ENCODE results near the gene ATF7IP2. TPM values are rescaled to one million over a fixed set of nuclear protein-coding genes. Genes with fewer than 3 reads are reported as not detected.

The ATF7IP2 gene
- total and polyA plus RNA-seq, 9 of the 15 experiments (the other 6 are each of a cell fraction or from before 2014, with no cell fraction given), result 131 to 515 (median 196) TPM

DNA sequence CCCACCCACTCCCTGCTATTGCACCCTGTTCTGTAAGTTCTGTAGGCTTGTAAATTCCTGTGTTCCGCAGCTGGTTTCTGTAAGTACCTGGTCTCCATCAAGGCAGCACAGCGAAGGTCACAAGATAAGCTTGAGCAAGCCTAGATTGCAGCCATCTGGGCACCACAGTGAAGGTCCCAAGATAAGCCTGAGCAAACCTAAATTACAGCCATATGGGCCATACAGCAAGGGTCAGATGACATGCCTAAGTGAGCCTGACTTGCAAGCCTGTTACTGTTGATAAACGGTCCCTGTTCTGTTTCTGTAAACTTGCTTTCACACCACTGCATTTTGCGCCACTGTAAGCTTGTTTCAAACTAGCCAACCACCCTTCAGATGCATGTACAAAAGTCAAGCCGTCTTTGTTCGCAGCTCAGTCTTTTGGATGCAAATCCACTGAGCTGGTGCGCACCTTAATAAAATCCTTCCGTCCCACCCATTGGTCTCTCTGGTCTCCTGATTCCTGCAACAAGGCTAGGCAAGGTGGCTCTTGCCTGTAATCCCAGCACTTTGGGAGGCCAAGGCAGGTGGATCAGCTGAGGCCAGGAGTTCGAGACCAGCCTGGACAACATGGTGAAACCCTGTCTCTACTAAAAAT is 42.6 kb upstream of the ATF7IP2 start (continued):
- TF ChIP-seq ZMIZ1 (IDR thresholded peaks at IDR 0.05; ENCODE audit: low read depth in 2 of 2, low read length in 2 of 2), result peak in 1 of 2 experiments; percentile 72; a peak in 2 of 4 replicates
- no peak for TF ChIP-seq FOXA3 (CRISPR knock-in tag; conservative IDR thresholded peaks at IDR 0.05 in 1 of 2, IDR thresholded peaks at IDR 0.05 in 1 of 2)
- TF ChIP-seq, protein P1, sequence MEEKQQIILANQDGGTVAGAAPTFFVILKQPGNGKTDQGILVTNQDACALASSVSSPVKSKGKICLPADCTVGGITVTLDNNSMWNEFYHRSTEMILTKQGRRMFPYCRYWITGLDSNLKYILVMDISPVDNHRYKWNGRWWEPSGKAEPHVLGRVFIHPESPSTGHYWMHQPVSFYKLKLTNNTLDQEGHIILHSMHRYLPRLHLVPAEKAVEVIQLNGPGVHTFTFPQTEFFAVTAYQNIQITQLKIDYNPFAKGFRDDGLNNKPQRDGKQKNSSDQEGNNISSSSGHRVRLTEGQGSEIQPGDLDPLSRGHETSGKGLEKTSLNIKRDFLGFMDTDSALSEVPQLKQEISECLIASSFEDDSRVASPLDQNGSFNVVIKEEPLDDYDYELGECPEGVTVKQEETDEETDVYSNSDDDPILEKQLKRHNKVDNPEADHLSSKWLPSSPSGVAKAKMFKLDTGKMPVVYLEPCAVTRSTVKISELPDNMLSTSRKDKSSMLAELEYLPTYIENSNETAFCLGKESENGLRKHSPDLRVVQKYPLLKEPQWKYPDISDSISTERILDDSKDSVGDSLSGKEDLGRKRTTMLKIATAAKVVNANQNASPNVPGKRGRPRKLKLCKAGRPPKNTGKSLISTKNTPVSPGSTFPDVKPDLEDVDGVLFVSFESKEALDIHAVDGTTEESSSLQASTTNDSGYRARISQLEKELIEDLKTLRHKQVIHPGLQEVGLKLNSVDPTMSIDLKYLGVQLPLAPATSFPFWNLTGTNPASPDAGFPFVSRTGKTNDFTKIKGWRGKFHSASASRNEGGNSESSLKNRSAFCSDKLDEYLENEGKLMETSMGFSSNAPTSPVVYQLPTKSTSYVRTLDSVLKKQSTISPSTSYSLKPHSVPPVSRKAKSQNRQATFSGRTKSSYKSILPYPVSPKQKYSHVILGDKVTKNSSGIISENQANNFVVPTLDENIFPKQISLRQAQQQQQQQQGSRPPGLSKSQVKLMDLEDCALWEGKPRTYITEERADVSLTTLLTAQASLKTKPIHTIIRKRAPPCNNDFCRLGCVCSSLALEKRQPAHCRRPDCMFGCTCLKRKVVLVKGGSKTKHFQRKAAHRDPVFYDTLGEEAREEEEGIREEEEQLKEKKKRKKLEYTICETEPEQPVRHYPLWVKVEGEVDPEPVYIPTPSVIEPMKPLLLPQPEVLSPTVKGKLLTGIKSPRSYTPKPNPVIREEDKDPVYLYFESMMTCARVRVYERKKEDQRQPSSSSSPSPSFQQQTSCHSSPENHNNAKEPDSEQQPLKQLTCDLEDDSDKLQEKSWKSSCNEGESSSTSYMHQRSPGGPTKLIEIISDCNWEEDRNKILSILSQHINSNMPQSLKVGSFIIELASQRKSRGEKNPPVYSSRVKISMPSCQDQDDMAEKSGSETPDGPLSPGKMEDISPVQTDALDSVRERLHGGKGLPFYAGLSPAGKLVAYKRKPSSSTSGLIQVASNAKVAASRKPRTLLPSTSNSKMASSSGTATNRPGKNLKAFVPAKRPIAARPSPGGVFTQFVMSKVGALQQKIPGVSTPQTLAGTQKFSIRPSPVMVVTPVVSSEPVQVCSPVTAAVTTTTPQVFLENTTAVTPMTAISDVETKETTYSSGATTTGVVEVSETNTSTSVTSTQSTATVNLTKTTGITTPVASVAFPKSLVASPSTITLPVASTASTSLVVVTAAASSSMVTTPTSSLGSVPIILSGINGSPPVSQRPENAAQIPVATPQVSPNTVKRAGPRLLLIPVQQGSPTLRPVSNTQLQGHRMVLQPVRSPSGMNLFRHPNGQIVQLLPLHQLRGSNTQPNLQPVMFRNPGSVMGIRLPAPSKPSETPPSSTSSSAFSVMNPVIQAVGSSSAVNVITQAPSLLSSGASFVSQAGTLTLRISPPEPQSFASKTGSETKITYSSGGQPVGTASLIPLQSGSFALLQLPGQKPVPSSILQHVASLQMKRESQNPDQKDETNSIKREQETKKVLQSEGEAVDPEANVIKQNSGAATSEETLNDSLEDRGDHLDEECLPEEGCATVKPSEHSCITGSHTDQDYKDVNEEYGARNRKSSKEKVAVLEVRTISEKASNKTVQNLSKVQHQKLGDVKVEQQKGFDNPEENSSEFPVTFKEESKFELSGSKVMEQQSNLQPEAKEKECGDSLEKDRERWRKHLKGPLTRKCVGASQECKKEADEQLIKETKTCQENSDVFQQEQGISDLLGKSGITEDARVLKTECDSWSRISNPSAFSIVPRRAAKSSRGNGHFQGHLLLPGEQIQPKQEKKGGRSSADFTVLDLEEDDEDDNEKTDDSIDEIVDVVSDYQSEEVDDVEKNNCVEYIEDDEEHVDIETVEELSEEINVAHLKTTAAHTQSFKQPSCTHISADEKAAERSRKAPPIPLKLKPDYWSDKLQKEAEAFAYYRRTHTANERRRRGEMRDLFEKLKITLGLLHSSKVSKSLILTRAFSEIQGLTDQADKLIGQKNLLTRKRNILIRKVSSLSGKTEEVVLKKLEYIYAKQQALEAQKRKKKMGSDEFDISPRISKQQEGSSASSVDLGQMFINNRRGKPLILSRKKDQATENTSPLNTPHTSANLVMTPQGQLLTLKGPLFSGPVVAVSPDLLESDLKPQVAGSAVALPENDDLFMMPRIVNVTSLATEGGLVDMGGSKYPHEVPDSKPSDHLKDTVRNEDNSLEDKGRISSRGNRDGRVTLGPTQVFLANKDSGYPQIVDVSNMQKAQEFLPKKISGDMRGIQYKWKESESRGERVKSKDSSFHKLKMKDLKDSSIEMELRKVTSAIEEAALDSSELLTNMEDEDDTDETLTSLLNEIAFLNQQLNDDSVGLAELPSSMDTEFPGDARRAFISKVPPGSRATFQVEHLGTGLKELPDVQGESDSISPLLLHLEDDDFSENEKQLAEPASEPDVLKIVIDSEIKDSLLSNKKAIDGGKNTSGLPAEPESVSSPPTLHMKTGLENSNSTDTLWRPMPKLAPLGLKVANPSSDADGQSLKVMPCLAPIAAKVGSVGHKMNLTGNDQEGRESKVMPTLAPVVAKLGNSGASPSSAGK (IDR thresholded peaks at IDR 0.05), result no peak
- TF ChIP-seq, protein P2, sequence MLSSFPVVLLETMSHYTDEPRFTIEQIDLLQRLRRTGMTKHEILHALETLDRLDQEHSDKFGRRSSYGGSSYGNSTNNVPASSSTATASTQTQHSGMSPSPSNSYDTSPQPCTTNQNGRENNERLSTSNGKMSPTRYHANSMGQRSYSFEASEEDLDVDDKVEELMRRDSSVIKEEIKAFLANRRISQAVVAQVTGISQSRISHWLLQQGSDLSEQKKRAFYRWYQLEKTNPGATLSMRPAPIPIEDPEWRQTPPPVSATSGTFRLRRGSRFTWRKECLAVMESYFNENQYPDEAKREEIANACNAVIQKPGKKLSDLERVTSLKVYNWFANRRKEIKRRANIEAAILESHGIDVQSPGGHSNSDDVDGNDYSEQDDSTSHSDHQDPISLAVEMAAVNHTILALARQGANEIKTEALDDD (IDR thresholded peaks at IDR 0.05), result no peak
- TF ChIP-seq, protein P3, sequence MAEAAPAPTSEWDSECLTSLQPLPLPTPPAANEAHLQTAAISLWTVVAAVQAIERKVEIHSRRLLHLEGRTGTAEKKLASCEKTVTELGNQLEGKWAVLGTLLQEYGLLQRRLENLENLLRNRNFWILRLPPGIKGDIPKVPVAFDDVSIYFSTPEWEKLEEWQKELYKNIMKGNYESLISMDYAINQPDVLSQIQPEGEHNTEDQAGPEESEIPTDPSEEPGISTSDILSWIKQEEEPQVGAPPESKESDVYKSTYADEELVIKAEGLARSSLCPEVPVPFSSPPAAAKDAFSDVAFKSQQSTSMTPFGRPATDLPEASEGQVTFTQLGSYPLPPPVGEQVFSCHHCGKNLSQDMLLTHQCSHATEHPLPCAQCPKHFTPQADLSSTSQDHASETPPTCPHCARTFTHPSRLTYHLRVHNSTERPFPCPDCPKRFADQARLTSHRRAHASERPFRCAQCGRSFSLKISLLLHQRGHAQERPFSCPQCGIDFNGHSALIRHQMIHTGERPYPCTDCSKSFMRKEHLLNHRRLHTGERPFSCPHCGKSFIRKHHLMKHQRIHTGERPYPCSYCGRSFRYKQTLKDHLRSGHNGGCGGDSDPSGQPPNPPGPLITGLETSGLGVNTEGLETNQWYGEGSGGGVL (CRISPR knock-in tag; IDR thresholded peaks at IDR 0.05), result no peak
- TF ChIP-seq FOXM1 (IDR thresholded peaks at IDR 0.05; ENCODE audit: low read depth), result peak; percentile 96
- TF ChIP-seq FOXM1 (CRISPR knock-in tag; IDR thresholded peaks at IDR 0.05; ENCODE audit: low read depth), result no peak
- peak; percentile 95 for TF ChIP-seq CBX5 (IDR thresholded peaks at IDR 0.05; ENCODE audit: borderline replicate concordance, low read depth)
